ENCODE measurements around the gene RABEP2.
"Not testable (repeated sequence)": the region's sequence is repeated elsewhere in the genome, so short reads cannot be mapped to it uniquely, and the experiment has no call there.

RABEP2 gene

DNA sequence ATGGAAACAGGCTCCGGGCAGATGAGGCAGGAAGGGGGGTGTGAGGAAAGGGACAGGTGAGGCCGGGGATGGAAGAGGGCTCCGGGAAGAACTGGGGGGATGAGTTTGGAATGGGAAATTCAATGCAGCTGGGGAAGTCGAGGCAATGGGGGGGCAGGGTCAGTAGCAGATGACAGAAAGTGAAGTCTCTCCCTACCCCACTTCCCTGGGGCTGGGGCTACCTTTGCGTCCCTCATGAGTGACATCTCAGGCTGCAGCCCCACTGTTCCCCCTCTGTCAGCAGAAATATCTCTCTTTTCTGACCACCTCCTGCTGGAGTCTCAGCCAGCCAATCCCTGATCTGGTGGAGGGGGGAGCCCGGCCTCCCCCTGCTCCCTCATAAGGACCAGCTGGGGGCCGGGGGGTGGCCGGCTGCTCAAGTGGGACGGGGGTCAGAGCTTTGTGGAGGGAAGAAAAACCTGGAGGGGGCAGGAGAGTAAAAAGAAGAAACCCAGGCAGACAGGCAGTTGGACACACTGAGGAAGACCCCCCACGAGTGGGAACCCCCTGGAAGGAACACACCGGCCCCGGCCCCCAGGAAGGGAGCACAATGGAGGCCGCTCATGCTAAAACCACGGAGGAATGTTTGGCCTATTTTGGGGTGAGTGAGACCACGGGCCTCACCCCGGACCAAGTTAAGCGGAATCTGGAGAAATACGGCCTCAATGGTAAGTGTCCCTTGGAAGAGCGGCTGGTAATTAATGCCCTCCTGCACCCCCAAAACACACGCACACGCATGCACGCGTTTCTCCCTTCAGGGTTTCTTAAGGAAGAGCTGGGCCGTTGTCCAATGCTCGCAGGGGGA, 46.7 kb downstream of the RABEP2 start, which contains the start of gene ATP2A1:
ATP2A1 (plus strand) TSS at position 406 of the 844 bp plus-strand sequence; CDS start at position 590, 184 bp downstream.
- DNase-seq, result no peak

- no peak for DNase-seq
Measured at GRCh38 chr16:28877655-28878000, 47.4 kb downstream of the RABEP2 start.

DNA sequence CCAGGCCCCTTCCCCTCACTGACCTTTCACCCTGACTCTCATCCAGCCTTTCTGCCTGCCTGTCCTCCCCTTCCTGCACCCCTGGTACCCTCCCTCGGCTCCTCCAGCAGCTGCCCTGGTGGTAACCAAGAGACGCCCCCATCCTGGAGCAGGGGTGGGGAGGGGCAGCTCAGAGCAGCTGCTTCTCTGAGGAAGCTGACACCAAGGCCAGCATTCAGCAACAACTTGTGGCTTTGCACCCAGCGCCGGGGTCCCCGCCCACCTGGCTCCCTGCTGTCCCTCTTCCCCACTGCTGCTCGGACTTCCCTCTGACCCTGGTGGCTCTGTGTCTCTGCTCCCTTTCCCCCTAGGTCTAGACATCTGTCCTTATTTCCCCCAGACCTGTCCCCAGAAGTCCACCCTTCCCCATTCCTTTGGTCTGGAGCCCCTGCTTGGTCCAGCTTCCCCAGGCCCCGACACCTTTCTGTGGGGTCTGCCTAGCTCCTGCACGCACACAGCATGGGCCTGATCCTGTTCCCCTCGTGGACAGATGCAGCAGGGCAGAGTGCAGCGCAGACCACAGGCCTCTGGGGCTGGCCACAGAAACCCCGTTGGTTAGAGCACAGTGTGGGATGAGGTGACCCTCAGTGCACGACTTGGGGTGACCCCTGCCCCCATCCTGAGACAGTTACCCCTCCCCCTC, 47.9 kb downstream of the RABEP2 start:
- DNase-seq, result no peak

- peak; percentile 24 for DNase-seq
Measured at GRCh38 chr16:28876019-28876659, 48.9 kb downstream of the RABEP2 start.

- DNase-seq, result no peak
Measured at GRCh38 chr16:28875134-28876018, 49.7 kb downstream of the RABEP2 start.

DNA sequence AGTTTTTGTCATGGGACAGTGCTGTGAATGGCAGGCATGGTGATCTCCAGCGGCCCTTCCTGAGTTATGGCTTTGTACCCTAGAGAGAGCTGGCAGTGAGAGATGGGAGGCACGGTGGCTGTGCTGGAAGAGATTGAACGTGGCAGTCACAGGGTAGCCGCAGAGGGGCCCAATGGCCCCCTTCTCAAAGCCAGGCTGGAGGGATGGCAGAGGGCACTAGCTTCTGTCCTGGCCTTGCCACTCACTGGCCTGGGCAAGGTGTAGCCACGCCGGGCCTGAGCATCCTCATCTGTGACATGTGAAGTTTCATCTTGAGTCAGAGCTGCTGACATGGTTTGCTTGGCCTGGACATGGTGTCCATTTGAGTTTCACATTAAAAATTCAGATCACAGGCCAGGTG, 50.6 kb downstream of the RABEP2 start:
- no peak for DNase-seq

DNA sequence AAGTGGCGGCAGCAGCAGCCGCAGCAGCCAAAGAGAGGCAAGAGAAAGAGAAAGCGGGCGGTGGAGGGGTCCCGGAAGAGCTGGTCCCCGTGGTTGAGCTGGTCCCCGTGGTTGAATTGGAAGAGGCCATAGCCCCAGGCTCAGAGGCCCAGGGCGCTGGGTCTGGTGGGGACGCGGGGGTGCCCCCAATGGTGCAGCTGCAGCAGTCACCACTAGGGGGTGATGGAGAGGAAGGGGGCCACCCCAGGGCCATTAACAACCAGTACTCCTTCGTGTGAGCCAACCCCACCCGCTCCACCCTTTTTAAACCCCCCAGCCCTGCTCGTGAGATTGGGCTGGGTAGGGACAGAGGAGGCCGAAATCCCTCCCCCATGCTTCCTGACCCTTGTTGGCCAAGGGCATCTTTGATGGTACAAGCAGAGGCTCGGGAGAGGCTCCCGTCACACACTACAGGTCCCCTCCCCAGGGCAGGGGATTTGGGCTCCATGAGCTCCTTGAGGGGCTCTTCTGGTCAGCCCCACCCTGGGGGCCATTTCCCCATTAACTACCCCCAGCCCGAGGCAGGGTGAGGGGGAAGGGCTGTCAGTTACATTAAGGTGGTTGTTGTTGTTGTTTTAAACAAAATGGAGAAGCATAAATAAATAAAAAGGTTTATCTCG, 51.4 kb downstream of the RABEP2 start:
- no peak for DNase-seq

- no peak for DNase-seq
Measured at GRCh38 chr16:28872952-28873351, 52.1 kb downstream of the RABEP2 start.

DNA sequence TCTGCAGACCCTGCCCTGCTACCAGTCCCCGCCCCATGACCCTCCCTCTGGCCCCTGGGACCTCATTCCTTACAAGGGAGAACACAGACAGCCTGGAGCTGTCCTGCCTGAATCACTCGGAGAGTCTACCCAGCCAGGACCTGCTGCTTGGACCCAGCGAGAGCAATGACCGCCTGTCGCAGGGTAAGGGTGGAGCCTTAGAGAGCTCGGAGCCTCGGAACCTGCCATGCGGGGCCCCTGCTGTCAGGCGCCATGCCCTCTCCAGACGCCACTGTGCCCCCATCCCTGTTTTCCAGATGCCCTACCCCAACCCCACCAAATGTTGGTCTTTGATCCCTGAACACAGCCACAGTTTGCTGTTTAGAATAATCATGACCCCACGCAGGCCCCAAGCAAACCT, 55.8 kb downstream of the RABEP2 start:
- no peak for DNase-seq

DNA sequence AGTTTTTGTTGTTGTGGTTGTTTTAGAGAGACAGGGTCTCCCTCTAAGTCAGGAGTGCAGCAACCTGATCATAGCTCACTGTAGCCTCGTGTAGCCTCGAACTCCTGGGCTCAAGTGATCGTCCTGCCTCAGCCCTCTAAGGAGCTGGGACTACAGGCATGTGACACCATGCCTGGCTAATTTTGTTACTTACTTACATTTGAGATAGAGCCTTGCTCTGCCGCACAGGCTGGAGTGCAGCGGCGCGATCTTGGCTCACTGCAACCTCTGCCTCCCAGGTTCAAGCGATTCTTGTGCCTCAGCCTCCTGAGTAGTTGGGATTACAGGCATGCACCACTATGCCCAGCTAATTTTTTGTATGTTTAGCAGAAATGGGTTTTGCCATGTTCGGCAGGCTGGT, 57.4 kb downstream of the RABEP2 start:
- DNase-seq, result not testable (repeated sequence)

- no peak for DNase-seq
Measured at GRCh38 chr16:28867241-28867640, 57.8 kb downstream of the RABEP2 start.

GRCh38 chr16:28866454-28866804, 58.6 kb downstream of the RABEP2 start:
- no peak for DNase-seq

DNA sequence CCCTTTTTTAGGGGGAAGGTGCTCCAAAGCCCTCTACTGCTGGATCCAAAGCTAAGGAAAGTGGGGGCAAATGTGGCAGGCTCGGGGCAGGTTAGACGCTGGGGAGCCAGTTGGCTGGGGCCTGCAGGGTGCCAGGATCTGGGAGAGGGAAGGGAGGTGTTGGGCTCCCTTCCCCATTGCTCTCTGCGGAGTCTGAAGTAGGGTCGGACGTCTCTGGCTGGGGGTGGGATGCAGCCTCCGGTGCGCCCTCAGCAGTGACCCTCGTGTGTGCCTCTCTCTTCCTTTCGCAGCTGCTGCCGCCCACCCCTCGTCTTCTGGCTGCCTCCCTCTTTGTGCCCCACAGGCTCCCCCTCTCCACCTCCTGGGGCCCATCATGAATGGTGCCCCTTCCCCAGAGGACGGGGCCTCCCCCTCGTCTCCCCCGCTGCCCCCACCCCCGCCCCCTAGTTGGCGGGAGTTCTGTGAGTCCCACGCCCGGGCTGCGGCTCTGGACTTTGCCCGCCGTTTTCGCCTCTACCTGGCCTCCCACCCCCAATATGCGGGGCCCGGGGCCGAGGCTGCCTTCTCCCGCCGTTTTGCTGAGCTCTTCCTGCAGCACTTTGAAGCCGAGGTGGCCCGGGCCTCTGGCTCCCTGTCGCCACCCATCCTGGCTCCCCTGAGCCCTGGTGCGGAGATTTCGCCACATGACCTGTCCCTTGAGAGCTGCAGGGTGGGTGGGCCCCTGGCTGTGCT, 59.1 kb downstream of the RABEP2 start:
- no peak for DNase-seq

- no peak for DNase-seq
Measured at GRCh38 chr16:28865001-28865688, 59.9 kb downstream of the RABEP2 start.

- DNase-seq, result no peak
Measured at GRCh38 chr16:28863929-28864793, 60.9 kb downstream of the RABEP2 start.

GRCh38 chr16:28859326-28859725, 65.7 kb downstream of the RABEP2 start:
- DNase-seq, result no peak

DNA sequence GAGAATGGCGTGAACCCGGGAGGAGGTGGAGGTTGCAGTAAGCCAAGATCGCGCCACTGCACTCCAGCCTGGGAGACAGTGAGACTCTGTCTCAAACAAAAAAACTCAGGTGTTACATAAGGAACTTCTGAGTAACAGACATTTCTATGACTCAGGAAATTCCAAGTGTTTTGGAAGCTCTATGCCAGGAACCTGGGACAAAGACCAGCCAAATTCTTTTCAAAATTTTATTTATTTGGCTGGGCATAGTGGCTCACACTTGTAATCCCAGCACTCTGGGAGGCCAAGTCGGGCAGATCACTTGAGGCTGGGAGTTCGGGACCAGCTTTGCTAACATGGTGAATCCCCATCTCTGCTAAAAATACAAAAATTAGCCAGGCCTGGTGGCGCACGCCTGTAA, 66.6 kb downstream of the RABEP2 start:
- no peak for DNase-seq
